OCI-LY1 (cell line): Measurements from ENCODE around the gene FAM204A.

ENCODE experiments used
- H2AFZ ChIP-seq: fragments of 200-600 bp; sonication (generic), shearing (Covaris generic); 2 replicates; pipeline ENCODE4 v1.6.0; 2014; ENCODE audit warnings: antibody characterized with exemption, mild to moderate bottlenecking, low read length
- H3F3A ChIP-seq: fragments of 200-600 bp; sonication (generic), shearing (Covaris generic); 2 replicates; pipeline ENCODE4 v1.6.0; 2014; ENCODE audit warnings: mild to moderate bottlenecking, antibody characterized with exemption, low read length, moderate library complexity; ENCODE audit not compliant: insufficient read depth
- H3K27ac ChIP-seq: fragments of 200-600 bp; sonication (generic); 2 replicates; pipeline ENCODE4 v1.5.1; 2014; ENCODE audit warnings: low read length, mixed run types, mild to moderate bottlenecking, low read depth; ENCODE audit not compliant: poor library complexity, severe bottlenecking
- H3K27me3 ChIP-seq: fragments of 200-600 bp; sonication (generic); 2 replicates; pipeline ENCODE4 v1.6.0; 2014; ENCODE audit warnings: antibody characterized with exemption, mild to moderate bottlenecking, low read length, moderate library complexity; ENCODE audit not compliant: insufficient read depth
- H3K36me3 ChIP-seq: fragments of 200-600 bp; sonication (generic); 2 replicates; pipeline ENCODE4 v1.6.1; 2014; ENCODE audit warnings: mild to moderate bottlenecking, antibody characterized with exemption, low read length, moderate library complexity, mixed read lengths; ENCODE audit not compliant: insufficient read depth
- H3K4me1 ChIP-seq: fragments of 200-600 bp; sonication (generic); 2 replicates; pipeline ENCODE4 v1.5.1; 2014; ENCODE audit warnings: mild to moderate bottlenecking, low read length, moderate library complexity; ENCODE audit not compliant: insufficient read depth, severe bottlenecking
- H3K4me2 ChIP-seq: fragments of 200-600 bp; sonication (generic), shearing (Covaris generic); 2 replicates; pipeline ENCODE4 v1.6.1; 2014; ENCODE audit warnings: low read length
- H3K4me3 ChIP-seq: fragments of 200-600 bp; sonication (generic); 2 replicates; pipeline ENCODE4 v1.5.1; 2014; ENCODE audit warnings: low read length, low read depth, mild to moderate bottlenecking, mixed read lengths; ENCODE audit not compliant: poor library complexity, severe bottlenecking
- H3K79me2 ChIP-seq: fragments of 200-600 bp; shearing (Covaris generic); 2 replicates; pipeline ENCODE4 v1.6.1; 2016; ENCODE audit warnings: mixed run types, low read length, mixed read lengths; ENCODE audit not compliant: insufficient read depth
- H3K9ac ChIP-seq: fragments of 200-600 bp; sonication (generic), shearing (Covaris generic); 2 replicates; pipeline ENCODE4 v1.6.1; 2014; ENCODE audit warnings: mild to moderate bottlenecking, low read length, mixed read lengths
- H3K9me2 ChIP-seq: fragments of 200-600 bp; sonication (generic), shearing (Covaris generic); 2 replicates; pipeline ENCODE4 v1.6.1; 2014; ENCODE audit warnings: low read depth, mild to moderate bottlenecking, low read length, mixed read lengths
- H3K9me3 ChIP-seq: fragments of 200-600 bp; shearing (Covaris generic); 2 replicates; pipeline ENCODE4 v1.6.1; 2014; ENCODE audit warnings: low read length, mixed read lengths
- H4K20me1 ChIP-seq: fragments of 200-600 bp; sonication (generic), shearing (Covaris generic); 2 replicates; pipeline ENCODE4 v1.6.0; 2016; ENCODE audit warnings: mild to moderate bottlenecking, low read length; ENCODE audit not compliant: insufficient read depth
- EZH2 ChIP-seq: fragments of 200-600 bp; sonication (generic), shearing (Covaris generic); IDR thresholded peaks from 2 replicates; pipeline ENCODE4 v1.8.0; 2017; ENCODE audit warnings: borderline replicate concordance, mixed run types, mild to moderate bottlenecking, antibody characterized with exemption, low read length, moderate library complexity, mixed read lengths
- TF ChIP-seq, protein P1 (sequence below): fragments of 200-600 bp; sonication (generic), shearing (Covaris generic); IDR thresholded peaks from 2 replicates; pipeline ENCODE4 v1.5.1; 2017; ENCODE audit warnings: mild to moderate bottlenecking, antibody characterized with exemption, low read length, moderate library complexity, mixed read lengths

Gene FAM204A

DNA sequence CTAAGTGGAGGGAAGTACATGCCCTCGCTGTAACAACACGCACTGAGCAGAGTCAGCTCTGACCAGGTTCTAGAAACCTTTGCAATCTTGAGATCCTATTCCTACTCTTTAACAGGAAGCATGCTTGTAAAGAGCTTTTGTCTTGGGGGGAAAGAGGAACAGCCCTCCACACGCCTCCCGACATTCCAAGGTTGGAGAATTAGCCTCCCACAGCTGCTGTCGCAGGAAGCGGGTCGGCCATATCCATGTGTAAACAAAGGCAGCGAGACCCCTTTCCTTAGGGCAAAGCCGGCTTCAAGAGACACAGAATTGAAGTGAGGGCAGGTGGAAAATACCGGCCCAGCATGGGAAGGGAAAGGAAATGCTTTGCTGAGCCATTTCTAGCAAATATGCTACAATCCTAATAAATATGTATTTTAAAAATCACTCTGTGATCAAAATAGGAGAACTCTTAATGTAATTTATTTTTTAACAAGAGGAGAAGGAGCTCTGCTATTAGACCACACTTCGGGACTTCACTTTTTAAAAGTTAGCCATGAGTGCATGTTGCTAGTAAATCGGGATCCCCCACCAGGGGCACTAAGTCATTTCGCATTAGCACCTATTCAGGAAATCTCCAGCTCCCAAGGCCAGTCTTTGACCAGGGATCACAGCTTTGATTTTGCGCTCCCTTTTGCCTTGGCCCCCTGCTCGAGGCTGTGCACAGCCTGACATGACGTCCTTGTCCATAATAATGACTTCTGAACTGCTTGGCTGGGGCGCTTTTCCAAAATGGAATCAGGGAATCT lies 55.9 kb downstream of the FAM204A start:
- Histone ChIP-seq H3K4me2 (no peak overlapping the region), H3K27ac (no peak overlapping the region), H2AFZ (no peak overlapping the region), H3K79me2 (no peaks in the 10 kb centered on the region), H3K9me2 (no peaks in the 10 kb centered on the region), H3K36me3 (no peaks in the 10 kb centered on the region), H3K9me3 (no peaks in the 10 kb centered on the region), H3F3A (no peaks in the 10 kb centered on the region), H3K9ac (no peak overlapping the region), H3K4me1 (no peaks in the 10 kb centered on the region), H3K27me3 (no peaks in the 10 kb centered on the region), H3K4me3 (no peak overlapping the region), H4K20me1 (no peaks in the 10 kb centered on the region)
- TF ChIP-seq EZH2 = no peak
- TF ChIP-seq, protein P1, sequence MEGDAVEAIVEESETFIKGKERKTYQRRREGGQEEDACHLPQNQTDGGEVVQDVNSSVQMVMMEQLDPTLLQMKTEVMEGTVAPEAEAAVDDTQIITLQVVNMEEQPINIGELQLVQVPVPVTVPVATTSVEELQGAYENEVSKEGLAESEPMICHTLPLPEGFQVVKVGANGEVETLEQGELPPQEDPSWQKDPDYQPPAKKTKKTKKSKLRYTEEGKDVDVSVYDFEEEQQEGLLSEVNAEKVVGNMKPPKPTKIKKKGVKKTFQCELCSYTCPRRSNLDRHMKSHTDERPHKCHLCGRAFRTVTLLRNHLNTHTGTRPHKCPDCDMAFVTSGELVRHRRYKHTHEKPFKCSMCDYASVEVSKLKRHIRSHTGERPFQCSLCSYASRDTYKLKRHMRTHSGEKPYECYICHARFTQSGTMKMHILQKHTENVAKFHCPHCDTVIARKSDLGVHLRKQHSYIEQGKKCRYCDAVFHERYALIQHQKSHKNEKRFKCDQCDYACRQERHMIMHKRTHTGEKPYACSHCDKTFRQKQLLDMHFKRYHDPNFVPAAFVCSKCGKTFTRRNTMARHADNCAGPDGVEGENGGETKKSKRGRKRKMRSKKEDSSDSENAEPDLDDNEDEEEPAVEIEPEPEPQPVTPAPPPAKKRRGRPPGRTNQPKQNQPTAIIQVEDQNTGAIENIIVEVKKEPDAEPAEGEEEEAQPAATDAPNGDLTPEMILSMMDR = no peak

DNA sequence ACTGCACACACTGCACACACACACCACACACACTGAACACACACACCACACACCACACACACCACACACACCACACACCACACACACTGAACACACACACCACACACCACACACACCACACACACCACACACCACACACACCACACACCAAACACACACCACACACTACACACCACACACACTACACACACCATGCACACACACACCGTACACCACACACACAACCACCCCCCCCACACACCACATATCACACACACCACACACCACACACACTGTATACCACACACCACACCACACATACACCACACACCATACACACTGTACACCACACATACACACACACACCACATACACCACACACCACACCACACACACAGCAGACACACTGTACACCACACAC lies 59.5 kb downstream of the FAM204A start:
- no peak for TF ChIP-seq EZH2
- TF ChIP-seq, protein P1 = no peak
- Histone ChIP-seq H3K9ac (no peak overlapping the region), H2AFZ (no peak overlapping the region), H3K9me2 (no peaks in the 10 kb centered on the region), H3K36me3 (no peaks in the 10 kb centered on the region), H3K27me3 (no peaks in the 10 kb centered on the region), H3F3A (no peaks in the 10 kb centered on the region), H3K4me1 (no peaks in the 10 kb centered on the region), H3K27ac (no peak overlapping the region), H3K79me2 (no peaks in the 10 kb centered on the region), H3K9me3 (no peaks in the 10 kb centered on the region), H3K4me2 (no peak overlapping the region), H3K4me3 (no peak overlapping the region), H4K20me1 (no peaks in the 10 kb centered on the region)

DNA sequence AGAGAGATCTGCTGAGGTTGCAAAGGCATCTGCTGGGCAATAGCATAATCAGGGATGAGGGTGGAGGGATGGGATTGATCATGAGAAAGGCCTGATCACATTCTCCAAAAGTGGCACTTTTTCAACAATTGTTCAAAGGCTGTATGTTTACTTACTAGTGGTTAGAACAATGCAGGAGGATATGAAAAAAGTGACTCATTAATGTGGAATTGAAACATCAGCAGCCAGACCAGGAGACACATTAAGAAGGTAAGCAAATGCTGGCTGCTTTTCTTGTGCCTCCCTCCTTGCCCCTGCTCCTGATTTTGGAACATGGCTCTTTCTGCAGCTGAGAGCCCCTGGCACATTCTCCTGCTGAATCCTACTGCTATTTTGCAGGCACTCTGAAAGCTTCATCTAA lies 63.5 kb downstream of the FAM204A start:
- H3K4me2 ChIP-seq = no peak overlapping the region
- H3K79me2 ChIP-seq = no peaks in the 10 kb centered on the region
- no peak overlapping the region for H3K27ac ChIP-seq

More for the DNA sequence above, 63.5 kb downstream of the FAM204A start:
- no peaks in the 10 kb centered on the region for H4K20me1 ChIP-seq
- H3K9ac ChIP-seq = no peak overlapping the region
- TF ChIP-seq, protein P1 = no peak
- TF ChIP-seq EZH2 = no peak
- H3K4me1 ChIP-seq = no peaks in the 10 kb centered on the region
- H3K36me3 ChIP-seq = no peaks in the 10 kb centered on the region
- no peaks in the 10 kb centered on the region for H3F3A ChIP-seq
- H3K9me3 ChIP-seq = no peaks in the 10 kb centered on the region
- no peak overlapping the region for H2AFZ ChIP-seq
- no peak overlapping the region for H3K4me3 ChIP-seq
- no peaks in the 10 kb centered on the region for H3K9me2 ChIP-seq
- no peaks in the 10 kb centered on the region for H3K27me3 ChIP-seq
